K562 treated with DMSO at 1 percent for 12 hours (cell line): ENCODE measurements around the gene SLC37A3. TPM values are rescaled to one million over a fixed set of nuclear protein-coding genes. Genes with fewer than 3 reads are reported as not detected.

Experiments used
- total RNA-seq: library from RNA; unstranded; fragments of 300-600 nt; gene quantifications from 2 replicates; pipeline ENCODE4 v1.2.3, GENCODE V29; 2022; ENCODE audit not compliant: insufficient read depth

SLC37A3 gene
- total RNA-seq = 9.1 and 37.3 TPM in 2 replicates

GRCh38 chr7:140397784-140398750 lies at the start of gene SLC37A3:
SLC37A3 (minus strand) TSS chr7:140398530; CDS start chr7:140382526, 16,004 bp downstream.

GRCh38 chr7:140403878-140404564 lies 5.7 kb upstream of the SLC37A3 start, which contains the start of gene RAB19:
RAB19 (plus strand) TSS chr7:140404058; CDS start chr7:140407647, 3,589 bp downstream.

Other genes with a start within 250 kb of the SLC37A3 start
- 2.2 and 11.2 TPM in 2 replicates for gene KDM7A, start 221.5 kb downstream of the SLC37A3 start, total RNA-seq
- gene RAB19, start 5.5 kb upstream of the SLC37A3 start, total RNA-seq = not detected in 2 replicates
- 66.9 and 123 TPM in 2 replicates for gene MKRN1, start 81.0 kb upstream of the SLC37A3 start, total RNA-seq
- not detected in 2 replicates for gene DENND2A, start 242.3 kb upstream of the SLC37A3 start, total RNA-seq